GM23338 (cell line): Measurements from ENCODE around the gene PRUNE2.

Source experiments
- CREB1 ChIP-seq: fragments of 250-450 bp; sonication (Bioruptor Pico); IDR thresholded peaks from 2 replicates; pipeline ENCODE4 v1.5.0; 2020; ENCODE audit warnings: low read depth, mild to moderate bottlenecking, moderate library complexity
- CTCF ChIP-seq, 2 experiments: fragments of 200-600 bp in 1 of 2; sonication (generic) in 1 of 2; conservative IDR thresholded peaks; 2 replicates each; pipeline versions ENCODE4 v1.5.1 to v1.6.1; 2016 to 2017; ENCODE audit warnings: antibody characterized with exemption in 2 of 2, low read depth in 2 of 2, mild to moderate bottlenecking in 2 of 2, moderate library complexity in 1 of 2
- ETS1 ChIP-seq: IDR thresholded peaks from 2 replicates; pipeline ENCODE4 v1.6.1; 2016; ENCODE audit warnings: antibody characterized with exemption
- EZH2 ChIP-seq: fragments of 200-600 bp; sonication (generic); IDR thresholded peaks from one replicate; pipeline ENCODE4 v1.8.0; 2017; ENCODE audit warnings: antibody characterized with exemption, mild to moderate bottlenecking, low read depth; ENCODE audit not compliant: unreplicated experiment
- EZH2phosphoT487 ChIP-seq: fragments of 200-600 bp; sonication (generic); IDR thresholded peaks from one replicate; pipeline ENCODE4 v1.8.1; 2018; ENCODE audit warnings: antibody characterized with exemption; ENCODE audit not compliant: unreplicated experiment
- JUNB ChIP-seq: IDR thresholded peaks from one replicate; pipeline ENCODE4 v1.6.1; 2016; ENCODE audit warnings: antibody characterized with exemption; ENCODE audit not compliant: unreplicated experiment
- NANOG ChIP-seq: IDR thresholded peaks from 2 replicates; pipeline ENCODE4 v1.6.1; 2016; ENCODE audit warnings: antibody characterized with exemption, borderline replicate concordance
- POLR2AphosphoS5 ChIP-seq: IDR thresholded peaks from 2 replicates; pipeline ENCODE4 v1.6.1; 2016; ENCODE audit warnings: antibody characterized with exemption, low read depth
- REST ChIP-seq: IDR thresholded peaks from one replicate; pipeline ENCODE4 v1.6.1; 2018; ENCODE audit warnings: antibody characterized with exemption; ENCODE audit not compliant: unreplicated experiment
- STAT1 ChIP-seq: IDR thresholded peaks from one replicate; pipeline ENCODE4 v1.6.1; 2016; ENCODE audit warnings: antibody characterized with exemption; ENCODE audit not compliant: unreplicated experiment
- ZNF331 ChIP-seq: fragments of 250-450 bp; sonication (Bioruptor Pico); IDR thresholded peaks from 2 replicates; pipeline ENCODE4 v1.5.0; 2020; ENCODE audit warnings: low read depth, mild to moderate bottlenecking, moderate library complexity
- ZNF462 ChIP-seq: fragments of 250-450 bp; sonication (Bioruptor Pico); IDR thresholded peaks from 2 replicates; pipeline ENCODE4 v1.5.0; 2020; ENCODE audit warnings: mild to moderate bottlenecking, moderate library complexity

GRCh38 chr9:76725885-76726284, 180.0 kb downstream of the PRUNE2 start:
- TF ChIP-seq ZNF462 (CRISPR knock-in tag): no peak
- TF ChIP-seq CTCF (conservative IDR thresholded peaks at IDR 0.05; ENCODE audit: low read depth in 2 of 2): no peak
- no peak for TF ChIP-seq CREB1 (CRISPR knock-in tag)
- TF ChIP-seq REST: no peak
- TF ChIP-seq EZH2: no peak
- no peak for TF ChIP-seq POLR2AphosphoS5
- no peak for TF ChIP-seq ETS1
- no peak for TF ChIP-seq JUNB
- no peak for TF ChIP-seq EZH2phosphoT487
- TF ChIP-seq NANOG: no peak
- TF ChIP-seq ZNF331: no peak
- TF ChIP-seq STAT1: no peak
